GM19468 (cell line): Measurements from ENCODE around the gene CLDN18.

ENCODE experiments used
- ATAC-seq: cut with Tn5 transposase; IDR thresholded peaks from one replicate; pipeline ENCODE4 v1.9.1; 2021; ENCODE audit warnings: mild to moderate bottlenecking, moderate library complexity, moderate number of reproducible peaks; ENCODE audit not compliant: unreplicated experiment; ENCODE audit errors: extremely low read depth

CLDN18 gene

GRCh38 chr3:138023754-138024153 lies 13.8 kb downstream of the CLDN18 start:
- ATAC-seq = no peak

- no peak for ATAC-seq
Observed at GRCh38 chr3:138025553-138025952, 15.6 kb downstream of the CLDN18 start.

DNA sequence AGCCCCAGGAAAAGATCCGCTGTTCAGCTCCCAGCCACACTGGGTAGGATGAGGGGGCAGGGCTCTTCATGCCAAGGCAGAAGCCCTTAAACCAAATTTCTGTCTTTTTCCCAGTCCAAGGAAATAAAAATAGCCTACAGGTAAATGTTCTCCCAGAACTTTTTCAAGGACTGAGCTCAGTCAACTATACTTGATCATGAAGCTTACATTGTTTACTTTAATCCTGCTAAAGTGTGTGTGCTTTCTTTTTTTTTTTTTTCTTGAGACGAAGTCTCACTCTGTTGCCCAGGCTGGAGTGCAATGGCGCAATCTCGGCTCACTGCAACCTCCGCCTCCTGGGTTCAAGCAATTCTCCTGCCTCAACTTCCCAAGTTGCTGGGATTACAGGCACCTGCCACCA lies 17.9 kb downstream of the CLDN18 start:
- ATAC-seq = no peak

DNA sequence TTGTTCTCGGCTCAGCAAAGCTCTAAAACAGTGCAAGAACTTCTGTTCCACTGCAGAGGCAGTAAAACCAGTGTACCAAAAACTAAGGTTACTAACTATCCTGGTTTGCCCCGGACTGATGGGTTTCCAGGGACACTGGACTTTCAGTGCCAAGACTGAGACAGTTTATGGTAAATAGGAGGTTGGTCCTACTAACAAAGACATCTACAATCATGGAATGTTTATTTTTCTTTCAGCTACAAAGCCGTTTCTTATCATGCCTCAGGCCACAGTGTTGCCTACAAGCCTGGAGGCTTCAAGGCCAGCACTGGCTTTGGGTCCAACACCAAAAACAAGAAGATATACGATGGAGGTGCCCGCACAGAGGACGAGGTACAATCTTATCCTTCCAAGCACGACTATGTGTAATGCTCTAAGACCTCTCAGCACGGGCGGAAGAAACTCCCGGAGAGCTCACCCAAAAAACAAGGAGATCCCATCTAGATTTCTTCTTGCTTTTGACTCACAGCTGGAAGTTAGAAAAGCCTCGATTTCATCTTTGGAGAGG lies 20.8 kb downstream of the CLDN18 start:
- ATAC-seq = no peak

DNA sequence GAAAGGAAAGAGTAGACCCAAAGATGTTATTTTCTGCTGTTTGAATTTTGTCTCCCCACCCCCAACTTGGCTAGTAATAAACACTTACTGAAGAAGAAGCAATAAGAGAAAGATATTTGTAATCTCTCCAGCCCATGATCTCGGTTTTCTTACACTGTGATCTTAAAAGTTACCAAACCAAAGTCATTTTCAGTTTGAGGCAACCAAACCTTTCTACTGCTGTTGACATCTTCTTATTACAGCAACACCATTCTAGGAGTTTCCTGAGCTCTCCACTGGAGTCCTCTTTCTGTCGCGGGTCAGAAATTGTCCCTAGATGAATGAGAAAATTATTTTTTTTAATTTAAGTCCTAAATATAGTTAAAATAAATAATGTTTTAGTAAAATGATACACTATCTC lies 21.6 kb downstream of the CLDN18 start:
- ATAC-seq = no peak

GRCh38 chr3:138032567-138032966 lies 22.6 kb downstream of the CLDN18 start:
- ATAC-seq = no peak

- ATAC-seq = no peak
Observed at GRCh38 chr3:138033202-138033691, 23.3 kb downstream of the CLDN18 start.

DNA sequence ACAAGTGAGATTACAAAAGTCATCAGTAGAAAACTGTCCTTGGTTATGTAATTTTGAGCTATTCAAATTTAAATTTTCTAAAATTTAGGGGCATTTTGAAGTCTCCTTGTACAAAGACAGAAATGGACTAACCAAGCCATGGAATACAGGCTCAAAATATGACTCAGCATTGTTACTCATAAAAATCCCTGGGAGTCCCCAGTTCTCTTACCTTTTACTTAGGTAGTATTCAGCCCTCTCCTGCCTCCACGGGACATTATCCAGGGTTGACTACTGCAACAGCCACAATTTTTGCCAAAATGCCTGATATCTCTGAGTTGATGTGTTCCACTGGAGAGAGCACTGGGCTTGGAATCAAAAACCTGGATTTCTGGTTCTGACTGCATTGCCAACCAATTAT lies 25.0 kb downstream of the CLDN18 start:
- ATAC-seq = no peak

DNA sequence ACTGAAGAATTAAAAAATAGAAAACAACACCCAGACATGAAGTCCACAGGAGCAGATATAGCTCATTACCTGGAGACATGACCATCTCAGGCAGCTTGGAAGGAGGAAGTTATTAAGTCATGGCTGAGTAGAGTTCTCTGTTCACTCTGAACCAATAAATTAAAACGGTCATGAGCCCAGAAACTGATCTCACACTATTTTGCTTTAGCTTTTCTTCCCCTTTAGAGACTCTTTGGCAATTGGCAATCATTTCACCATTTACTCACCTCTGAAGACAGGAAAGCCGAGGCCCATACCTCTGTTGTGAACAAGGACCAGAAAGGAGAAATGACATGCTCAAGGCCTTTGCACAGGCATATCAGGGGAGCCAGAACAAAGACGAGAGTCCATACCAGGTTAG lies 26.6 kb downstream of the CLDN18 start:
- ATAC-seq = no peak

DNA sequence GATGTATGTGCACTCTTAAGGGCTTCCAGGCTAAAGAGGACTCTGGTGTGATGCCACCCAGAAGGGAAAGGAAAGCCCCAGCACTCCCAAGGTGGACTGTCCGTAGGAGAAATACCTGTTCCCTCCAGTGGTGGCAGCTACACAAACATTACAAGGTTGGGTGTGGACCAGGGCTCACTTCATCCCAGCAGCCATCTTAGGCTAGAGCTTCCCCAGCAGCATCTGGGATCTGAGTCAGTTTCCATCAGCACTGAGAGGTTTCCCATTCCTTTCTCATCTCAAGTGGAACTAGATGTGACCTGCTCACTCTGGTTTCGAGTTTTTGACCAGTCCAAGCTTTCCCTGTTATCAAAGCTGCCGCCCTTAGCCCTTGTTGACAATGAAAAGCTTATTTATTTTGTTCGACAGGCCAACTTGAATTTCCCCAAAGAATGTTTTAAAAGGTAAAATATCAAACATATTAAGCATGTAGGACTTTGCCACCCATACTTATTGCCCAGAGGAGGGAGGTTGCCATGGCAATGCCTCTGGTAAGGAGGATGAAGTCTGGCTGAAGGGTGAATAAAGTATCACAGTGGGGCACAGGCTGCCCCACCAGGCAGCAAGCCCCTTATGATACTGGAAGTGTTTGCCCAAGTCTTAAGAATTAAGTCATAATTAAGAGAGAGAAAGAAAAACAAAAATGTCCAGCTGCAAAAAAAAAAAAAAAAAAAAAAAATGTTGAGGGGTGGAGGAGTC lies 28.9 kb downstream of the CLDN18 start:
- ATAC-seq = no peak

GRCh38 chr3:138042043-138042442 lies 32.1 kb downstream of the CLDN18 start:
- no peak for ATAC-seq

GRCh38 chr3:138043266-138044029 lies 33.5 kb downstream of the CLDN18 start:
- ATAC-seq = no peak

GRCh38 chr3:138046085-138046484 lies 36.1 kb downstream of the CLDN18 start:
- no peak for ATAC-seq

- ATAC-seq = no peak
Observed at GRCh38 chr3:138046955-138047354, 37.0 kb downstream of the CLDN18 start.

DNA sequence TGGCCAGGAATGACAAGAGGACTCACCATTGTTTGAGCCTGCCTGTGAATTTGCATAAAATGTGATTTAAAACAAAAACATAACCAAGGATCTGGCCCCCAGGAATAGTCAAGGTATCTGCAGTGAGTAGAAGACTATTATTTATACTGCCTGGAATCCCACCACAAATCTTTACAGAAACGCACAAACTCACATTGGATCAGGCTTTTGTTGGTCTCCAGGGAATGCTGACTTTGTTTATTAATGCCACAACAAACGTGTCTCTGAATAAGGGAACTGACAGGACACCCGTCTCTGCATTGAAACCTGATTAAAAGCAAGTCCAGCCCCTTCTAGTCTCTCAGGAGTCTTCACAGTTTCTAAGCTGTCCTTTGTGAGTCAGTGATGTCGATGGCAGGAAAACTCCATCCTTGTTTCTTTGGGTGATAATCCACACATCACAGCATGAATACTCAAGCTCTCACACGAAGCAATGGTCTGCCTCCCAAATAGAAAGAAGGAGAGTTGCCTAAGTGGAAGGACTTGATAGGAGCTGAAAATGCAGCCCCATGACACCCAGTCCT lies 37.7 kb downstream of the CLDN18 start:
- no peak for ATAC-seq

DNA sequence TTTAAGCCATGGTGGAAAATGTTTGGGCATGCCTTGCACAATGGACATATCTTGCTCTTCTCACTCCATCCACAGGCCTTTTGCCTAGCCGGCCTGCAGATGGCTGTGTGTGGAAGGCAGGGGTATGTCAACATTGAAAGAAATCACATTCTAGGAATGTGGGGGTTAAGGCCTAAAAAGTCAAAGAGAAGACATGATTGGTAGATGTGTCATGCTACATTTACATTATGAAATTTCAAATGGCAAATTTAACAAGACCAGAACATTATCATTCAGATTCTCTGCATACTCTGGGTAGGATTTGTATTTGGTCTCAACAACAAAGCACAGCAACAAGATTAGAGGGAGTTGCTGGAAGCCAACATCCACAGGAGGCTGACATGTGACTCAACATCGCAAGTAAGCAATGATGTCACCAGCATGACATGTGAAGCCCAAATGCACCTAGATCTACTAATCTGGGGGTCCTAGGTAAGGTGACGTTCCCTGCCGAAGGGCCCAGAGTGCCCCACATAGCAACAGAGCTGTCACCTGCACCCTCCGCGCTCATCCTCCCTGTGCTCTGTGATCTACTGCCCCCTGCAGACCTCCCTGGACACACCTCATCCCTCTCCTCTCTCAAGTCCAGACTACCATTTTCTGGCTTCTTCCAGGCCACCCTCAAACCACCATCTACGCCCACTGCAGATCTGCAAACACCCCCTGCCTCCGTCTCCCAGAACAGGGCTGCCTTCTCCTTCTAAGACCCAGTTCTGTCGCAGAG lies 39.4 kb downstream of the CLDN18 start:
- ATAC-seq = no peak

GRCh38 chr3:138051947-138052802 lies 42.2 kb downstream of the CLDN18 start:
- ATAC-seq = peak; percentile 23

- no peak for ATAC-seq
Observed at GRCh38 chr3:138054057-138054456, 44.1 kb downstream of the CLDN18 start.

DNA sequence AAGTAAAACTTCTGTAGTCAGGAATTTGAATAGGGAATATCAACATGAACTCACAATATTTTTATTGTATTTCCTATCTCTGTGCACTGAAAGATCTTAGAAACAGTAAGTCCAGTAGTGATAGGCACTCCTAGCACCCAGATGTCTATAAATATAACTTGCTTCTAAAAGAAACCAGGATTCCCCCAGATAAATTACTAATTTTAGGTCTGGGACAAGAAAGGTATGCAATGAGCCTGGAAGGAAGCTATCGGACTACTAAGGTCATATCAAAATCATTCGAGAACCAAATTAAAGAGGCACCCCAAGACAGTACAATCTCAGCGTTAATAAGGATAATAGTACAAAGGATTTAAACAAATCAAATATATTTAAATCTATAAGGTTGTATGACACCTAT lies 47.4 kb downstream of the CLDN18 start:
- ATAC-seq = no peak
